Pons (tissue), 1 donor: ENCODE results near the gene YJU2.
"Not testable (repeated sequence)": the region's sequence is repeated elsewhere in the genome, so short reads cannot be mapped to it uniquely, and the experiment has no call there.

Experiments used
- DNase-seq: peaks from one replicate; pipeline ENCODE4 v3.0.0-alpha.2; 2016; ENCODE audit warnings: low spot score

Gene YJU2

GRCh38 chr19:4246767-4247593 lies at the start of gene YJU2:
TSS of gene YJU2 (plus strand) at chr19:4247080. CDS start at chr19:4247147, 67 bp downstream.
- DNase-seq, result peak; percentile 98

GRCh38 chr19:4197228-4197624 lies 49.7 kb upstream of the YJU2 start:
- no peak for DNase-seq

DNA sequence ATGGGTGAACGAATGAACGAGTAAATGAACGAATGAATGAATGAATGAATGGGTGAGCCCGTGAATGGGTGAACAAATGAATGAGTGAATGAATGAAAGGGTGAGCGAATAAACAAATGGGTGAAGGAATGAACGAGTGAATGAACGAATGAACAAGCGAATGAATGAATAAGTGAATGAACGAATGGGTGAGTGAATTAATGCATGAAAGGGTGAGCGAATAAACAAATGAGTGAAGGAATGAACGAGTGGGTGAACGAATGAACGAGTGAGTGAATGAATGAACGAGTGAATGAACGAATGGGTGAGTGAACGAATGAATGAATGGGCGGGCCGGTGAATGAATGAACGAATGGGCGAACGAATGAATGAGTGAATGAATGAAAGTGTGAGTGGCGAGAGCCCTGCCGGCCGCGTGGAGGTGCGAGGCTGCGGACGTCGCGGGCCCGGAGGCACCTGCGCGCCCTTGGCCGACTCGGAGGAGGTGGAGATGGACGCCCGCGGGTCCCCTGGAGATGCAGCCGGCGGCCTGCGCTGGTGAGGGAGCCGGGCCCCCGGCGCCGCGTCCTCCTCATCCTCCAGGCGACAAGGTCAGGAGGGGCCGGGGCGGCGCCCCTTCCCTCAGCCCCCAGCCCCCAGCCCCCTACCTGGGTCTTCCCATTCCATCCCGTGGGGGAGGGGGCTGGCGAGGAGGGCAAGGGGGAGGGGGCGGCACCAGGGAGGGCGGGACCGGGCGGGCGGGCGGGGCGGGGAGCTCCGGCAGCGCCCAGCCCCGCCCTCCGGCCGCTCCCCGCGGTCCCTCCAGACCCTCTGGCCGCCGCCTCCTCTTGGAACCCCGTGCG lies 49.0 kb upstream of the YJU2 start:
- no peak for DNase-seq

DNA sequence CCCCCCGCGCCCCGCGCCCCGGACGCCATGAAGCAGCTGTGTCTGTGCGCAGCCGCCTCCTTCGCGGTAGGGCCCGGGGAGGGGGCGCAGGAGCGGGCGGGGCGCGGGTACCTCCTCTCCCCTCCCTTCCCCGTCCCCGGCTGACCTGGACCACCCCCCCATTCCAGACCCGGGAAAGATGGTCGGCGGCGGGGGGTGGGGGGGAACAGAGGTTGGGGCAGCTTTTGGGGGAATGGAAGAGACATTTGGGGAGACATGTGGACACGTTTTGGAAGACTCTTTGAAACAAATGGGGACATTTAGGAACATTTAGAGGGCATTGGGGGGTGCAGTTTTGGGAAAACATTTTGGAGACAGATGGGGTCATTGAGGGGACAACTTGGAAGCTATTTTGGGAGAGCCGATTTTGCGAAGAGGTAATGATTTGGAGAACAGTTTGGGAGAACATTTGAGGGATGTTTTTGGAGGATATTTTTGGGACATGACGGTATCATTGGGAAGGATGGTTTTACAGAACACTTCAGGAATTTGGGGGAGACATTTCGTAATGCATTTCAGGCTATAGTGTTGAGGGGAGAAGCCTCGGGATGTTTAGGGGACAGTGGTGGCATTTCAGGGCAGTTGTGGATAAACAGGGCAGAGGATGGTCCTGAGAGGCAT lies 48.3 kb upstream of the YJU2 start:
- DNase-seq, result no peak

DNA sequence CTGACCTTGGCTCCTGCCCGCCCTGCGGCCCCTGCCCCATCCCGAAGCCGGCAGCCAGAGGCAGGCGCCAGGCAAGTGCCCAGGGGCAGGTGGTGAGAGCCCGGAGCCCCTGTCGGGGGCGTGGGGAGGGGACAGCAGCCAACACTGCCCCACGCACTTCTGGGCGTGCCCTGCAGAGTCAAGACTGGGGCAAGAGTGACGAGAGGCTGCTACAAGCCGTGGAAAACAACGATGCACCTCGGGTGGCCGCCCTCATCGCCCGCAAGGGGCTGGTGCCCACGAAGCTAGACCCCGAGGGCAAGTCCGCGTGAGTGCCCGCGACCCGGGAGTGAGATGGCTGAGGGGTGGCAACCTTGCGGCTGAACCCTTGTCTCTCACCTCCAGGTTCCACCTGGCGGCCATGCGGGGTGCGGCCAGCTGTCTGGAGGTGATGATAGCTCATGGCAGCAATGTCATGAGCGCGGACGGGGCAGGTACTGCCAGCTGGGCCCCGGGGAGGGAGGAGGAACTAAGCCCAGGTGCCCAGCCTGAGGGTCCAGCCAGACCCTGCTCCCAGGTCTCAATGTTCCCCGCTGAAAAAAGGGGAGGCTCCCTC lies 47.1 kb upstream of the YJU2 start:
- DNase-seq, result no peak

GRCh38 chr19:4200940-4201542 lies 45.8 kb upstream of the YJU2 start:
- no peak for DNase-seq

- DNase-seq, result no peak
Measured at GRCh38 chr19:4201798-4202197, 45.1 kb upstream of the YJU2 start.

DNA sequence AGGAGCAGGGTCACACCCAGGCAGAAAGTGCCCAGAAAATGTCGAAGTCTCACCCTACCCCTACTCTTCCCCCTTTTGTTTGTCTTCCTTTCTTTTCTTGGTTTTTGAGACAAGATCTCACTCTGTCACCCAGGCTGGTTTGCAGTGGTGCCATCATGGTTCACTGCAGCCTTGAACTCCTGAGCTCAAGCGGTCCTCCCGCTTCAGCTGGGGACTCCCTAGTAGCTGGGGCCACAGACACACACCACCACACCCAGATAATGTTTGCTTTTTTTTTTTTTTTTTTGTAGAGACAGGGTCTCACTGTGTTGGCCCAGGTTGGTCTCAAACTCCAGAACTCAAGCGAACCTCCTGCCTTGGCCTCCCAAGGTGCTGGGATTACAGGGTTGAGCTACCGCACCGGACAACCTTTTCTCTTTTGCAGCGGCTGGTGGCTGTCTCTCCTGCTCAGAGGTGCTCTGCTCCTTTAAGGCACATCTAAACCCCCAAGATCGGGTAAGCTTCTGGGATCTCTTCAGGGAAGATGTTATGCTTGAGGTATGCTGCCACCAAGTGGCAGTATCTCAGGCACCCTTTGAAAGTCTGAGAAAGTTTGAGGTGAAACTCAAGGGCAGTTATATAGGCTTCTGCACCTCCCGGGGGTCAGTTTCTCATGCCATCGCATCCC lies 39.9 kb upstream of the YJU2 start:
- DNase-seq, result no peak

DNA sequence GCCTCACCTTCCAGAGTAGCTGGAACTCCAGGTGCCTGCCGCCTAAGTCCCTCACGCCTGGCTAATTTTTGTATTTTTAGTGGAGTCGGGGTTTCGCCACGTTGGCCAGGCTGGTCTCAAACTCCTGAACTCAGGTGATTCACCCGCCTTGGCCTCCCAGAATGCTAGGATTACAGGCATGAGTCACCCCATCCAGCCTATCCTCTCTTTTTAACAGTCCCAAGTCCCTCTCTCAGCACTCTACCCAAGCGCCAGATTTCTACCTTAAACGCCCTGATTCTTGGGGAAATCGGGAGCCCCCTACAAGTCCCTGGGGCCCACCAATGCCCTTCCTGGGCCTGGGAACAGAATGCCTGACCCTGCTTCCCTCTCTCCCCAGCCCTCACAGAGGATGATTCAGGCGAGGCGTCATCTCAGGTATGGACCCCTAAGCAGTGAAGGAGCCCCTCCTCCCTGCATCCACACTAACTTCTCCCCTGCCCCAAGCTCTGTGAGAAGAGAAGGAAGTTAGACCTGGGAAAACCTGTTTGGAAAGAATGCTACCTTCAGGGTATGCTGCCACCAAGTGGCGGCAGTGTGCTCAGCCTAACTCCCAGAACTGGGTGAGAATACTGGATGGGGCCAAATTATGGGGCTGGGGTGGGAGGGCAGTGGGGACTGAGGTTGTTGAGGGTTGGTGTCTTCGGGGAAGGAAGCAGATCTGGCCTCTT lies 38.3 kb upstream of the YJU2 start:
- DNase-seq, result no peak

GRCh38 chr19:4210166-4210731 lies 36.6 kb upstream of the YJU2 start:
- DNase-seq, result no peak

- DNase-seq, result no peak
Measured at GRCh38 chr19:4213116-4213515, 33.8 kb upstream of the YJU2 start.

- DNase-seq, result no peak
Measured at GRCh38 chr19:4215807-4216206, 31.1 kb upstream of the YJU2 start.

DNA sequence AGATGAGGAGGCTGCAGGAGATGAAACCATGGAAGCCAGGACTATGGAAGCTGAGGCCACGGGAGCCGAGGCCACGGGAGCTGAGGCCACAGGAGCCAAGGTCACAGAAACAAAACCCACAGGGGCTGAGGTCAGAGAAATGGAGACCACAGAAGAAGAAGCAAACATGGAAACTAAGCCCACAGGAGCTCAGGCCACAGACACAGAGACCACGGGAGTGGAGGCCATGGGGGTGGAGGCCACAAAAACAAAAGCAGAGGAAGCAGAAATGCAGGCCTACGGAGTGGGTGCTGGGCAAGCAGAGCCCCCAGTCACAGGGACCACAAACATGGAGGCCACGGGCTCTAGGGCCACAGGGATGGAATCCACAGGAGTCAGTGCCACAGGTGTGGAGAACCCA lies 30.0 kb upstream of the YJU2 start:
- DNase-seq, result no peak

DNA sequence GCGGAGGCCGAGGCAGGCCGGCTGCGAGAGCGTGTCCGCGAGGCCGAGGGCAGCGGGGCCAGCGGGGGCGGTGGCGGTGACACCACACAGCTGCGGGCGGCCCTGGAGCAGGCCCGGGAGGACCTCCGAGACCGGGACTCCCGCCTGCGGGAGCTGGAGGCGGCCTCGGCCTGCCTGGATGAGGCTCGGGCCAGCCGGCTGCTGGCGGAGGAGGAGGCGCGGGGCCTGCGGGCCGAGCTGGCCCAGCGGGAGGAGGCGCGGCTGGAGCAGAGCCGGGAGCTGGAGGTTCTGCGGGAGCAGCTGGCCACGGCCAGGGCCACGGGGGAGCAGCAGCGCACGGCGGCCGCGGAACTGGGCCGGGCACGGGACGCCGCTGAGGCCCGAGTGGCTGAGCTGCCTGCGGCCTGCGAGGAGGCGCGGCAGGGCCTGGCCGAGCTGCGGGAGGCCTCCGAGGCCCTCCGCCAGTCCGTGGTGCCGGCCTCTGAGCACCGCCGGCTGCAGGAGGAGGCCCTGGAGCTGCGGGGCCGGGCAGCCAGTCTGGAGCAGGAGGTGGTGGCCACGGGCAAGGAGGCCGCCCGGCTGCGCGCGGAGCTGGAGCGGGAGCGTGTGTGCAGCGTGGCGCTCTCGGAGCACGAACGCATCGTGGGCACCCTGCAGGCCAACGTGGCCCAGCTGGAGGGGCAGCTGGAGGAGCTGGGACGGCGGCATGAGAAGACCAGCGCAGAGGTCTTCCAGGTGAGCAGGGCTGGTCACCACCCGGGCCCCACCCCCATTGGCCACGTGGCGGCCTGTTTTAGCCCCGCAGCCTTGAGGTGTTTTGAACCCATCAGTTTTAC lies 29.2 kb upstream of the YJU2 start:
- DNase-seq, result no peak

DNA sequence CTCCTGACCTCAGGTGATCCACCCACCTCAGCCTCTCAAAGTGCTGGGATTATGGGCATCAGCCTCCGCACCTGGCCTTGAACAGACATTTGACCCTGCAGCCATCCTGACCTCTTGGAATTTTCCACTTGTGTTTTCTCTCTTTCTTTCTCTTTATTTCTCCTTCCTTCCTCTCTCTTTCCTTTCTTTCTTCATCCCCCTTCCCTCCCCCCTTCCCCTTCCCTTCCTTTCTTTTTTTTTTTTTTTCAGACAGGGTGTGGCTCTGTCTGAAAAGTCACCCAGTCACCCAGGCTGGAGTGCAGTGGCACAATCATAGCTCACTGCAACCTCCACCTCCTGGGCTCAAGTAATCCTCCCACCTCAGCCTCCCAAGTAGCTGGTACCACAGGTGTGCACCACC lies 28.4 kb upstream of the YJU2 start:
- DNase-seq, result not testable (repeated sequence)

DNA sequence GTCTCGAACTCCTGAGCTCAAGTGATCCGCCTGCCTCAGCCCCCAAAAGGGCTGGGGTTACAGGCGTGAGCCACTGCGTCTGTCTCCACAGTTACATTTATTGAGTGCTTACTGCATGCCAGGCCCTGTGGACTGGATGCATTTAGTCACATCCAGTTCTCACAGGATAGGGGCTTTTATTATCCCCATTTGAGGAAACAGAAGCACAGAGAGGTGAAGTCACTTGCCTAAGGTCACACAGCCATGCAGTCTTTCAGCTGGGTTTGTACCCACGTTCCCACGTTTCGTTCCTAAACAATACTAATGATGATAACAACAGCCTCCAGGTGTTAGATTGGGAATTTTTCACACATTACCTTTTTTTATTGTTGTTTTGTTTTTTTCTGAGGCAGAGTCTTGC lies 26.7 kb upstream of the YJU2 start:
- no peak for DNase-seq

DNA sequence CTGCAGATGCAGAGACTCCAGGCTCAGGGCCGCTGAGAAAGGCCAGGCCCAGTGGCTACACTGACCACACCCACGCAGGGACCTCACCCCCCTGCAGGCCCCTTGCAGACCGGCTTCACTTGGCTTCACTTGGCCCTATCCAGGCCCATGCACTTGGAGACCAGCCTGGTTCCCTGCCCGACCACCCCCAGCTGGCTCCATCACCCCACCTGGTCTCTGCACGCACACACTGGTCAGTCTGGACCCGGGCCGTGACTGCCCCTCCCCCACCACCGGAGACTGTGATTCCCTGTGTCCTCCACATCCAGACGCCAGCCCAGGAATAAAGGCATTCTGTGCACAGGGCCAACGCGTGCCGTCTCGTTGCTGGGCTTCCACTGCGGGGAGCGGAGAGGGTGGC lies 22.4 kb upstream of the YJU2 start:
- no peak for DNase-seq

- DNase-seq, result no peak
Measured at GRCh38 chr19:4225885-4226284, 21.0 kb upstream of the YJU2 start.

- no peak for DNase-seq
Measured at GRCh38 chr19:4227771-4228170, 19.1 kb upstream of the YJU2 start.
